Aorta (tissue), 5 donors: Measurements from ENCODE around the gene LRIG3. TPM values are rescaled to one million over a fixed set of nuclear protein-coding genes. Genes with fewer than 3 reads are reported as not detected.

Experiments used
- ATAC-seq: fragments of 200-7000 bp; cut with Tn5 transposase; one replicate; pipeline ENCODE4 v1.9.1; 2022; ENCODE audit warnings: moderate library complexity; ENCODE audit not compliant: low FRiP score
- DNase-seq, 2 donors: peaks; one replicate each; pipeline ENCODE4 v3.0.0-alpha.2; 2020
- H3K27ac ChIP-seq, 2 donors: one replicate each; pipeline ENCODE4 v1.5.1; 2013; ENCODE audit warnings: low read length in 2 of 2, mild to moderate bottlenecking in 2 of 2, moderate library complexity in 2 of 2, control low read depth in 1 of 2, inconsistent platforms in 1 of 2, low read depth in 1 of 2
- H3K27me3 ChIP-seq, 2 donors: one replicate each; pipeline ENCODE4 v1.6.1; 2013; ENCODE audit warnings: control low read depth in 1 of 2, low read length in 1 of 2, mild to moderate bottlenecking in 1 of 2, moderate library complexity in 1 of 2; ENCODE audit not compliant: insufficient read depth in 2 of 2, control insufficient read depth in 1 of 2
- H3K36me3 ChIP-seq, 2 donors: one replicate each; pipeline ENCODE4 v1.6.1; 2013; ENCODE audit warnings: control low read depth in 1 of 2, low read length in 1 of 2, mild to moderate bottlenecking in 1 of 2; ENCODE audit not compliant: insufficient read depth in 2 of 2, control insufficient read depth in 1 of 2
- H3K4me1 ChIP-seq, 2 donors: one replicate each; pipeline ENCODE4 v1.6.1; 2013; ENCODE audit warnings: low read length in 2 of 2, control low read depth in 1 of 2, mild to moderate bottlenecking in 1 of 2, moderate library complexity in 1 of 2; ENCODE audit not compliant: insufficient read depth in 2 of 2, control insufficient read depth in 1 of 2
- H3K4me3 ChIP-seq, 2 donors: one replicate each; pipeline ENCODE4 v1.5.1; 2013; ENCODE audit warnings: low read length in 2 of 2, control low read depth in 1 of 2, mild to moderate bottlenecking in 1 of 2
- H3K9me3 ChIP-seq: one replicate; pipeline ENCODE4 v1.6.1; 2013; ENCODE audit warnings: mild to moderate bottlenecking, low read length; ENCODE audit not compliant: control insufficient read depth
- WGBS, 2 donors: extraction: QIAGEN DNeasy Blood & Tissue Kit; methylation state at CpG; one replicate each; pipeline ENCODE4 v1.1.7; 2013; 5-methylcytosine and 5-hydroxymethylcytosine counted together
- intact Hi-C, 2 donors: fragments of 100-400 bp; cut with DNase I; formaldehyde crosslinking; loops; one replicate each; pipeline versions ENCODE4 v1.14.2 to v1.15.0; 2022
- polyA plus RNA-seq, 2 donors: library from polyadenylated mRNA; stranded (reverse); fragments of 200-250 nt; gene quantifications; one replicate each; pipeline ENCODE4 v1.2.3, GENCODE V29; 2013
- total RNA-seq, 2 donors: library from RNA; stranded (reverse); fragmentation: NEBNext Ultra II Directional; extraction: Animal tissue kit (Norgen Biotek cat#: 25700); gene quantifications; one replicate each; pipeline ENCODE4 v1.2.1, GENCODE V29; 2021
- donor health status: healthy with polysubstance abuse.
- donor health status: Bipolar disorder and iron deficiency.
- donor health status: DM: no; HTN: no; CAD: no.
- donor health status: DM: no; HTN: no; CAD: no.
- donor health status: DM: yes; HTN: yes; CAD: no.

LRIG3 gene
- total and polyA plus RNA-seq, 4 donors: 3.3 to 51.4 (median 20.2) TPM

DNA sequence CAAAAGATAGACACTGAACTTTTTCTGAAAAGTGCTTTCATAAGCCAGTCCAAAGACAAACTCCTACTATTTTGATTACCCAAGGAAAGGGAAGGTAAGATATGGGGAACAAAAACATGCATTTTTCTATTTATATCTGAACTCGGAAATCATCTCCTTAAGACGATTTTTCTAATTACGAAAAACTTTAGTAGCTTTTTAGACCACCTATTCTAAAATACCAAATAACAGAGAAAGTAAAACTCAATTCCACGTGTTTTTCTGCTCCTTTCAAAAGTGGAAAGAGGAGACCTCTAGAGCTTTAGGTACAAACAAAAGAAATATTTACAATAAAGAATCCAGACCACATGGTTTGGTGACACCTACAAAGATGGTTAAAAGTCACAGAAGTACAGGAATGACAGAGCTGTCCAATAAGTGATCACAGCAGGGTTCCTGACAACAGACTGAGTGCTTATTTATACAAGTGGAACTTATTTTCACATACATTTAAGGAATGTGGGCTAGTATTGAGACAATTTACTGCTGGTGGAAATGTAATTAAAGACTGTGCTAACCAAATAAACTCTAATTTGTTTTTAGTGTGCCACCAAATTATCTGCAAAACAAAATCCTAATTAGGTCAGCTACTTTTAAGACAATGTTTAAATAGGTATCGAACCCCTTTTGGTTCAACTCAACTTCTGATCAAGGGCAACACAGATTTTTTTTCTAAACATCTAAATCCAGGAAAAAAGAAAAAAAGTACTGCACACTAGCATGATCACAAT lies 2.4 kb downstream of the LRIG3 start:
- H3K27me3 ChIP-seq: no peaks in the 10 kb centered on the region
- peak overlapping the region; percentile 51 to 79 for H3K27ac ChIP-seq
- peak overlapping the region; percentile 66 to 88 for H3K4me3 ChIP-seq
- no peaks in the 10 kb centered on the region for H3K9me3 ChIP-seq
- H3K4me1 ChIP-seq: peaks cover 2 to 3% of the 10 kb centered on the region in 2 donors
- intact Hi-C loops: loop anchor here (5.0 to 10.0 kb wide), 2 partner anchors 36 to 493 kb away; no protein-coding TSS in a partner anchor
- WGBS, 2 donors: 6 to 7% methylated on average over 5 of the region's 5 CpGs
- H3K36me3 ChIP-seq: no peaks in the 10 kb centered on the region
- DNase-seq: no peak
- no peak for ATAC-seq

DNA sequence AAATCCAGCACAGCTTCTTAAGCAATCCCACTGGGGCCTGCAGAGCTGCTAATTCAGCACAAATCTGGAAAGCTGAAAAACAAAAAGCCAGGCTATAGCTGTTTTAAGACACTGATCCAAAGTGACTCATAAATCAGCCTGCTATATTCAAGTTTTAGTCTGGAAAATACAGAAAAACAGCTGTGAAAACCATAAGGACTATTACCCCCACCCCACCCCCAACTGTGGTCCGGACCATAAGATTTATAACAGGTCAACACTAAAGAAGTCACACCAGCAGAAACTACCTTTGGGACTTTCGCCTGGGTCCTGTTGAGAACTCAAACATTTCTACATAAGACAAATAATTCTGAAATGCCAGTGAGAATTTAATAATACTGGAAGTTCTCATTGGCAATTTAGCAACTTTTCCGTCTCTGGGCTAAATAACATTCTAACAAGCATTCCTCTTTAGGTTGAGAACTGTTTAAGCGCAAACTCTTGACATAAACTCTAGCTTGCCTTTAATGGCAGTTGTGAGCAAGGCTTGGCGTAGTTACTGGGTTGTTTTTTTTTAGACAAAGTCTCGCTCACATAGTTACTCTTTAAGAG lies 3.3 kb downstream of the LRIG3 start:
- H3K36me3 ChIP-seq: peaks cover 0 to 2% of the 10 kb centered on the region in 2 donors
- 3 to 4% methylated on average over 6 of the region's 6 CpGs for WGBS, 2 donors
- no peaks in the 10 kb centered on the region for H3K27me3 ChIP-seq
- no peak for DNase-seq
- peak overlapping the region; percentile 57 to 66 for H3K4me3 ChIP-seq
- intact Hi-C loops: loop anchor here (5.0 to 10.0 kb wide), 2 partner anchors 35 to 492 kb away; no protein-coding TSS in a partner anchor
- no peaks in the 10 kb centered on the region for H3K9me3 ChIP-seq
- peaks cover 2 to 6% of the 10 kb centered on the region in 2 donors for H3K4me1 ChIP-seq
- no peak for ATAC-seq
- H3K27ac ChIP-seq: peak overlapping the region in 1 of 2 donors; percentile 22

DNA sequence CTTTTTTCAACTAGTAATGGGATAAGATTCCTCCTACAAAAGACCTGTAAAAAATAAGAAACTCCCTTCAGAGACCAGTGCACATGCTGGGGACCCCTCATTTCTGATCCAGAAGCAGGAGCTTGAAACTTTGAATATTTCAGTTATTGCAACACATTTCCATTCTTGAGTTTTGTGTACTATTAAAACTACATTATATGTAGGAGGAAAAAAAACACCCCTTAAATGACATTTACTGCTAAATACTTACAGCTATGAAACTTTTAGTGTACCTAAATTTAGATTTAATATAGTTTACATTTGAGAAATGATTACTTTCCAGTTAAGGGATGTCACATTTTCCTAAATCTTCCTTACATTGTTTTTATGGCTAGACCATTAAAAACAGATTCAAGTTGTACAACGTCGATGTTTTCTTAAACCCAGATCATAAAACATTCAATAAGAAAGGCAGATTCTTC lies 4.1 kb downstream of the LRIG3 start:
- H3K36me3 ChIP-seq: peaks cover 0 to 2% of the 10 kb centered on the region in 2 donors
- DNase-seq (no peak), ATAC-seq (no peak)
- 10 to 20% methylated on average over 2 of the region's 2 CpGs for WGBS, 2 donors
- H3K4me1 ChIP-seq: peaks cover 2 to 6% of the 10 kb centered on the region in 2 donors
- H3K9me3 ChIP-seq: no peaks in the 10 kb centered on the region
- peak overlapping the region in 1 of 2 donors; percentile 57 for H3K4me3 ChIP-seq
- H3K27ac ChIP-seq: no peak overlapping the region
- no peaks in the 10 kb centered on the region for H3K27me3 ChIP-seq
- intact Hi-C loops: loop anchor here (5.0 to 10.0 kb wide), 2 partner anchors 34 to 491 kb away; no protein-coding TSS in a partner anchor

DNA sequence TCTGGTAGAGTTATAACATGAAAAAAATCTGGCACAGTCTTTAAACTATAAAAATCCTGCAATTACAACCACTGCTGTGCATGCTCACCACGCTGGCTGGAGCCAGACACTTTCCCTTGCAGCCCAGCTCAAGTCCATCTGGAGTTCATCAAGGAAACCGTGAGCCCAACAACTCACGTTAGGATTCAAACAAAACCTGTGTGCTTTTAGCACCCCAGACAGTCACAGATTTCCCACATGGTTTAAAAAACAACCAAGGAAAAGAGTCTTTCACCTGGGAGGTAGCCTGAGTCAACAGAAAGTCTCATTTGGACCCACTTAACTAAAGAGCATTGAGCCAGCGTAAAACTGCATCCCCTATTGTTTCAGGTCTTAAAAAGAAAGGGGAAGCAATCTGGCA lies 4.7 kb downstream of the LRIG3 start:
- peaks cover 2 to 6% of the 10 kb centered on the region in 2 donors for H3K4me1 ChIP-seq
- peak overlapping the region in 1 of 2 donors; percentile 54 for H3K4me3 ChIP-seq
- DNase-seq: peak in 1 of 2 donors; percentile 56
- H3K27ac ChIP-seq: peak overlapping the region in 1 of 2 donors; percentile 63
- no peaks in the 10 kb centered on the region for H3K27me3 ChIP-seq
- intact Hi-C loops: loop anchor here (5.0 to 10.0 kb wide), 2 partner anchors 33 to 491 kb away; no protein-coding TSS in a partner anchor
- no peaks in the 10 kb centered on the region for H3K9me3 ChIP-seq
- 3 to 7% methylated on average over 4 of the region's 4 CpGs for WGBS, 2 donors
- H3K36me3 ChIP-seq: peaks cover 0 to 2% of the 10 kb centered on the region in 2 donors
- ATAC-seq: peak; percentile 47

DNA sequence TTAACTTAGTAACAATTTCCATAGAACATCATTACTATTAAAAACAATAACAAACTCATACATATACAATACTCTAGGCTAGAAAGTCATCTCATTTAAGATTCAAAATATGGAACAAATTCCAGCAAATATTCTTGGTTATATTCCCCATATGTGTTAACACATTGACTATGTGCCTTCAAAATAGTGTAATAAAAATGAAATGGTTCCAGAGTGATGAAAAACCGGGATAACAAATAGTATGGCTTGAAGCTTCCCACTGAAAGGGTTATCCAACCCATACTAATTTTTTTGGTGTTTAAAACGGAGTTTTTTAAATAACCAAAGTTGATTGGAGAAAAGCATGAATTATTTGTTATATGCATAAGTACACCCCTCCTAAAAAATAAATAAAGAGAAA lies 5.3 kb downstream of the LRIG3 start:
- Histone ChIP-seq H3K4me1 (peaks cover 2 to 6% of the 10 kb centered on the region in 2 donors), H3K27me3 (no peaks in the 10 kb centered on the region), H3K9me3 (no peaks in the 10 kb centered on the region), H3K27ac (no peak overlapping the region), H3K4me3 (no peak overlapping the region), H3K36me3 (peaks cover 0 to 2% of the 10 kb centered on the region in 2 donors)
- ATAC-seq (no peak), DNase-seq (no peak)
- intact Hi-C loops: loop anchor here (5.0 to 10.0 kb wide), 2 partner anchors 33 to 490 kb away; no protein-coding TSS in a partner anchor
- WGBS, 2 donors: 24 to 25% methylated on average over 2 of the region's 2 CpGs

DNA sequence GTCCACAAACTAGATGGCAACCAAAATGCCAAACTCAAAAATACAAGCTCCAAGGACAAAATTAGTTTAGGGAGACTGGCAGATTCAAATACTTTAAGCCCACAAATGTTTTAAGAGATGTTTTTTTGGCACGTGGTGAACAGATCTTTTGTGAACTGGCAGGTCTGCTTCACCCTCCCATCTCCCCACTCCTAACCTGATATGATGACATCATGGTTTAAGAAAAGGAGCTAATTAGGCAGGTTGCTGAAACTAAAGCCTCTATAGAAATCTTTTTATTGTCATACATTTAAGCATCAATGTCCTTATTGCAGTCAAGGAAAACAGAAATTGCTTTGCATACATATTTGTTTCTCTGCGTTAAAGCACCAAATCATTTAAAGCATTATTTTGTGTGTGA lies 5.8 kb downstream of the LRIG3 start:
- H3K27ac ChIP-seq: no peak overlapping the region
- intact Hi-C loops: loop anchor here in 1 of 2 donors (10.0 kb wide), 1 partner anchor 490 kb away; no protein-coding TSS in a partner anchor

DNA sequence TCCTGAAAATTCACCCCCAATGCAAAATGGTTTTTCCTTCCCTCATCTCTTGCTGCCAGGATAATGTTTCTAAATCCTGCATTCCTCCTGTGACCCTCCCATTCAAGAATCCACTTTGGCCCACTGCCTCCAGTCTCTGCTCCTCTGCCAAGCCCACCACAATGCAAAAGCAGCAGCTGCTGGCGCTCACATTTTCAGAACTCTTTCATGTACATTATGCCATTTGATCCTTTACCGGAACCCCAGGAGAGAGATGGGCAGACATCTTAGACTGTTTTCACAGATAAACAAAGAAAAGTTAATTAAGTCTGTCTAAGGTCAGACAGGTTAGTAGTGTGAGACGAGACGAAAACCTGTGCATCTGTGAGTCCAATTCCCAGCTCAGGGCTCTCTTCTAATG lies 12.9 kb downstream of the LRIG3 start:
- Histone ChIP-seq H3K4me3 (no peak overlapping the region), H3K4me1 (peaks cover 2 to 7% of the 10 kb centered on the region in 2 donors), H3K27me3 (no peaks in the 10 kb centered on the region), H3K36me3 (peaks cover 2 to 5% of the 10 kb centered on the region in 2 donors), H3K27ac (no peak overlapping the region), H3K9me3 (no peaks in the 10 kb centered on the region)
- DNase-seq (no peak), ATAC-seq (no peak)
- intact Hi-C loops: no loop called here
- WGBS, 2 donors: 51 to 56% methylated on average over 4 of the region's 4 CpGs

More for the DNA sequence above, 5.8 kb downstream of the LRIG3 start:
- H3K4me3 ChIP-seq: no peak overlapping the region
- H3K36me3 ChIP-seq: peaks cover 0 to 2% of the 10 kb centered on the region in 2 donors
- DNase-seq: no peak
- H3K27me3 ChIP-seq: no peaks in the 10 kb centered on the region
- ATAC-seq: no peak
- H3K4me1 ChIP-seq: peaks cover 2 to 6% of the 10 kb centered on the region in 2 donors
- WGBS, 2 donors: 51 to 53% methylated on average over 2 of the region's 2 CpGs
- no peaks in the 10 kb centered on the region for H3K9me3 ChIP-seq

DNA sequence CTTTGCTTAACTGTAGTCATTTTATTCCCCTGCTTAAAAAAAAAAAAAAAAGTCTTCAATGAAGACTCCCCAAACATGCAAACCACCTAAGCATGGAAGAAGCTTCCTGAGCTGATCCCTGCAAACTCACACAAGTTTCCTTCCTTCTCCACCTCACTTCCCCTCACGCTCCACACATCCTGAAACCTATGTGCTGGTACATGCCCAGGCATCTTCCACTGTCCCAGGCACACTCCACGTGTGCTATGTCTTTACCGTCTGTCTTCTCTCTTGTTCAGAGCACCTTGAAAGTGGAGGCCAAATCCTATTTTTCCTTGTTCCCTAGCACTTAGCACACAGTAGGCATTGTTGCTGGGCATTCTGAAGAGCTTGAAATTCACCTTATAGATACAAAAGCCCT lies 13.4 kb downstream of the LRIG3 start:
- no peak overlapping the region for H3K27ac ChIP-seq

More for the DNA sequence above, 13.4 kb downstream of the LRIG3 start:
- ATAC-seq: no peak
- WGBS, 2 donors: 73 to 75% methylated on average over 3 of the region's 3 CpGs
- Histone ChIP-seq H3K27me3 (no peaks in the 10 kb centered on the region), H3K36me3 (peaks cover 2 to 5% of the 10 kb centered on the region in 2 donors), H3K4me1 (peaks cover 2 to 6% of the 10 kb centered on the region in 2 donors), H3K9me3 (no peaks in the 10 kb centered on the region), H3K4me3 (no peak overlapping the region)
- intact Hi-C loops: no loop called here
- DNase-seq: no peak
